ENCODE results near the gene SLC27A4.

Gene SLC27A4

DNA sequence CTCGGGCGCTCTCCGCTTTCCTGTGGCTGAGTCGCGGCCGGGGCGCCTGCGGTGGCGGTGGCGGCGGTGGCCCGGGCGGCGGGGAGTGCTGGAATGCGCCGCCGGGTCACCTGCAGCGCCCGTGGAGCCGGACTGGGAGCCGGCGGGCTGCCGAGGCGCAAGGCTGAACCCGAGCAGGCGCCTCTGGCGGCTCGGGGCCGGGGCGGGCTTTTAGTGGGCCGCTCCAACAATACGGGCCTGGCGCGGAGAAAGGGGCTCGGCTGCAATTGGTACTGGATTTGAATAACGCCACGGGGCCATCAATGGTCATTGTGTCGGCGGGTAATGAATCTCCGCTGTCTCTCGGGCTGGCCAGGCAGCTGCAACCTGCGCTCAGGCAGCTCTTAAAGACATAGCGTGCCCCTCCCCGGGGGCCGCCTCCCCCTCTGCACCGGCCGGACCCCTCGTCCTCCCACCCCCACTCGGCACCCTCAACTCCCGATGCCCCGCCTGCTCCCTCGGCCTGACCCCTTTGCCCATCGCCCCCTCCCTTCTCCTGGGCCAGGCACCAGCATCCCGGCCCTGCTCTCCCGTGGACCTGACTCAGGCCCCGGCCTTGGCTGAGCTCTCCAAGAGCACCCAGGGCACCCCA lies 52.9 kb downstream of the SLC27A4 start:
- DNase-seq: no peak

DNA sequence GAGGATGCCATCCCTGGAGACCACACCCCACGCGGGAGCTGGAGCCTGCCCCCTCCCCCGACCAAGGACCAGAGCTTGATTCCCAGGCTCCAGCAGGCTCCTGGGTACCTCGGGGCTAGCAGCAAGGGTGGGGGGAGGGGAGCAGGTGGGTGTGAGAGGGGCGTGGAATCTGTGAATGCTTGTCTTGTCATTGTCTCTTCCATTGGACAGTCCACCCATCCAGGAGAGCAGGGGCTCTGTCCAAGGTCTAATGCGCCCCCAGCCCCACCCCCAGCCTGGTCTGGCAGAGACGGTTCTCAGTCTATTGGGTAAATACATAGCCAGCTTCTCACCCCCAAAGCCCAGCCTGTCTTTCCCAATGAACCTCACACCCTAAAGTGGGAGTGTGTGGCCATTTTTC lies 53.6 kb downstream of the SLC27A4 start:
- no peak for DNase-seq

DNA sequence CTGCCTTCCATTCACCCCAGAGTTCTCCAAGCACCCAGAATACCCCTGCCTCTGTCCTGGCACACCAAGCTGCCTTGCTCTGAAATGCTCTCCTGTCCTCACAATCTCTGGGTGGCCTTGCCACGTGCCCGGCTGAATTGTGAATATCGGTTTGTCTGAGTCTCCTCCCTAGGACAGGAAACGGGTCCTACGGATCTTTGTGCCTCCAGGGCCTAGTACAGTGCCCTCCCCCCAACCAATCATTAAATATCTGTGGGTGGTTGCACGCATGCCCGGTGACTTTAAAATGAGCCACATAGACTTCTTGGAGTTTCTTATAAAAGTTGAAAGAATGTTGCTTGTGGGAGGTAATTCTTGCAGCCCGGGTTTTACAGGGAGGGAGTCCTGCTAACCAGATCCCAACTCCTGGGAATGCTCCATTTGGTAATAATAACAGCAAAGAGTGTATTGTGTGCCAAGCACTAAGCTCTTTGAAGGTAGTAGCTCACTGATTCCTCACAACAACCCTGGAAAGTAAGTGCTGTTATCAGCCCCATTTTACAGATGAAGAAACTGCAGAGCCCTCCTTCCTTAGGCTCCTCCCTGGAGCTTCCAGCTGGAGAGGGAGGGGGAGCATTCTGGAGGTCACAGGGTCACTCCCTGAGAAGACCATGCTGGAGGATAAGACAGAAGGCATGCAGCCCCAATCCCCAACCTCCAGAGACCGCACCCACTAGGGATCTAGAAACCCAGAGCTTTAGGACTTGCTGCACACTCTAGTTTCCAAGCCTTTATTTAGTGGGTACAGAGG lies 54.2 kb downstream of the SLC27A4 start:
- DNase-seq: no peak

DNA sequence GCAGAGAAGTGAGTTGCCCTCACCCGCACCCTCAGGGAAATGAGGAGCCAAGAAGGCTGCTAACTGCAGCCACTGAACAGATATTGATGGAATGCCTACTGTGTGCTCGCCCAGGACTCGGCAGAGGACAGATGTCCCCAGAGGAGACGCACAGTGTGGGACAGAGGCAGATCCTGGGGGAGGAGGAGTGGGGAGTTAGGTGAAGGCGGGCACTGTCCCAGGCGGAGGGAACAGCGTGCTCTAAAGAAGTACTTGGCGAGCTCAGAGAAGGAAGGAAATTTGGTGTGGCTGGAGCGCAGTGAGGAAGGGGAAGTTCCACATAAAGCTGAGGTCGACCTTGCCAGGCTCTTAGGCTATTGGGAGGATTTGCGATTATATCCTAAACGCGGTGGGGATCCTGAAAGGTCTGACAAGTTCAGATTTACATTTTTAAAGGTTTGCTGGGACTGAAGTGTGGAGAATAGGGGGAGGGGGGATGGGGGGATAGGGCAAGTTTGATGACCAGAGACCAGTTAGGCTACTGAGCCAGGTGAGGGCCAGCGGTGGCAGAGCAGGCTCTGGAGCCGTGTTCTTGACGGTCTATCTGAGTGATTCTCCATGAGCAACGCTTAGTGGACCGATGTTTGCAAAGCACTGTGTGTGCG lies 56.8 kb downstream of the SLC27A4 start:
- no peak for DNase-seq

DNA sequence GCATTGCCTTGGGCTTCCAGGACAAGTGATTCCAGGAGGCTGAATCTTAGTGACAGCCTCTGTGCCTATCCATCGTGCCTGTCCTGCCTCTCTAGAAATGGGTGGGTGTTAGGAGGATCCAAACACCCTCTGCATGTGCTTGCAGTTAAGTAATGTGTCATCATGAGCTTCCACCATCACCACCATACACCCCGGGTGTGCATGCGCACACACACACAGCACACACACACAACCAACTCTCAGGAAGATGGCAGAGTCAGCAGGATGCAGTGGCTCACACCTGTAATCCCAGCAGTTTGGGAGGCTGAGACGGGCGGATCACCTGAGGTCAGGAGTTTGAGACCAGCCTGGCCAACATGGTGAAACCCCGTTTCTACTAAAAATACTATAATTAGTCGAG lies 57.5 kb downstream of the SLC27A4 start:
- DNase-seq: no peak

DNA sequence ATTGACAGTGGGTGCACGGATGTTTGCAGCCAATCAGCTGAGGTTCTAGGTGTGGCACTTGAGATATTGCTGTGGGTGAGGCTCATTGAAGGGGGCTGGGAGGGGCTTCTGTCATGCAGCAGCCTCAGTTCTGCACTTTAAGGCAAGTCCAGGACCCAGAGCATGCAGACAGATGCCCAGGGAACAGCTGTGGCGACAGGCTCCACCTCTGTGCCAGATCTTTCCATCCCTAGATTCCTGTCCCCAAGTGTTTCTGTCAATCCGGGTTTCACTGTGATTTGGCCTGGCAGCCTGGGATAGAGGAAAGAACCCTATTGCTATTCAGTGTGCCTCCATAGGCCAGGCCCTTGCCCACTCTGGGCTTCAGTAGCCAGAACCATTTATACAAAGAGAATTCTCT lies 59.5 kb downstream of the SLC27A4 start:
- no peak for DNase-seq

DNA sequence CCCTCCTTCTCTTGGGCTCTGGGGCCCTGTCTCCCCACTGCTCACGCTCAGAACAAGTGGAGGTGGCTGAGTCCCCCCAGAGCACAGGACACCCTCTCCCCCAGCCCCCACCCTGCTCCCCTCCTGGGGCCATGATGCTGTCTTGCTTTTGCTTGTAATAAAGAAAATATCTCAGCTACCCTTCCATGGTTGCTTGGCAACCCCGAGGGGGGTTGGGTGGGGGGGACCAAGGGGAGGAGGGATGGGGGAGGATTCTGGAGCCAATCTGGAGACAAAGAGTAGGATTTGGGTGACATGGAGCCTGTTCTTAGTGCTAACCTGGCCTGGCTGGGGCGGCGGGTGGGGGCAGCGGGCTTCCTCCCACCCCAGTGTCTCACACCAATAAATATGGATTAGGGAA lies 64.2 kb downstream of the SLC27A4 start:
- DNase-seq: no peak

DNA sequence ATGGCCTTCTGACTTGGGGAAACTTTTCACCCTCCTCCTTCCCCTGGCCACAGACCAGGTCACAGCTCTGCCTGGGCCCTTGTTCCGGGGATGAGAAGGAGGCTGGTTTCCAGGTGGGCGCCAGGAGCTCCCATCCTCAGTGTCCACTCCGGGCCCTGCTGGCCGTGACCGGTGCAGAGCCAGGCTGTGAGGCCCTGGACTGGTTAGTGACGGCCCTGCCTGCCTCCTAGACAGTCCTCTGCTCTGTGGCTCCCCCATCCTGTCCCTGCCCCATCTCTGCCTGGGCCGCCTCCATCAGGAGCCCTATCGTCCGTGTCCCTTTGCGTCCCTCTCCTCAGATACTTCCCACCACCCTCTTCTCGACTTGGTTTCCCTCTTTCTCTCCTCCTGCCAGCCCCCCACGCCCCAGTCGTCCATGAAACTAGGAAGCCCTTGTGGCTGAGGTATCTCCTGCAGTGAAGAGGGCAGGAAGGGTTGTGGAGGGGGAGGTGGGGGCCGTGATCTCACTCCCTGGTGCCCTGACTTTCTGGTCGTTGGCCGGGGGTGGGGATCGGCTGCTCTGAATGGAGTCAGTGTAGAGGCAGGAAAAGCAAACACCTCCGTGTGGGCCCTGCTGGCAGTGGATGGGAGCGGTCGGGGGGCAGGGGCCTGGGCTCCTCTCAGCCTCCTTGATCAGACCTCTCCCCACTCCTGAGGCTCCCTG lies 64.9 kb downstream of the SLC27A4 start:
- DNase-seq: no peak

DNA sequence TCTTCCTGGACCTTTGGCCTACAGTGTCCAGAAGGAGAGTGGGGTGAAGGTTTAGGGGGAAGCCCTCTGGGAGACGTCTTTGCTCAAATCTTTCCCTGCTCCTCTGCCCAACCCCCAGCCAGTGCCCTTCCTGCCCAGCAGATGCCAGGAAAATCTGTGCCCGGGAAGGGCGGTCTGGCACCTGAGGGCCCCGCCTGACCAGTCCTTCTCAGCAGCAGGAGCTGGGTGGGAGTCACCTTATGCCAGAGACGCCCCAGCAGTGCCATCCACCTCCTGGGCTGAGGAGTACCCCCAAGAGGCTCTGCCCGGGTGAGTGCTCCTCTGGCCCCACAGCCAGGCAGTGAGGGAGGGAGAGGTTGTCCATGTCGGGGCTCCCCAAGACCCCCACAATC lies 65.4 kb downstream of the SLC27A4 start:
- no peak for DNase-seq

DNA sequence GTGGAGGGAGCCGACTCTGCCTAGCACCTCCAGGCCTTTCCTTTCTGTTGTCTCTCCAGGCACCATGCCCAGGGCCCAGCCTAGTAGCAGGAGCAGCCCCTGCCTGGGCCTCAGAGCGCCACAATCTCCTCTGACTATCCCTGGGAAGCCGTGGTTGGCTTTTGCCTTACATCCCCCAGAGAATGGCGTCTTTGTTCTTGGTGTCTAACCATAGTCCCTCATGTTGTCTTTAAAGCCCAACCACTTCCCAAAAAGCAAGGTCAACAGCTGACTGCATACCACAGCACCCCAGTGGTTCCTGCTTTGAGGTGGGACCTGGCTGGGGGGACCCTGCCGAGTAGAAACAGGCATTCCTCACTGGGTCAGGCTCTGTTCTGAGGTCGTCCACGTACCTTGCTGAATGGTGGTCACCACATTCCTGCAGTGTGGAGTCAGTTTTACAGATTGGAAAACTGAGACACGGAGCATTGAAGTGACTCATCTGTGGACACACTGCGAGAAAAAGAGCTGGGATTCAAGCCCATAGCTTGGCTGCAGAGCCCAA lies 66.6 kb downstream of the SLC27A4 start:
- DNase-seq: no peak

DNA sequence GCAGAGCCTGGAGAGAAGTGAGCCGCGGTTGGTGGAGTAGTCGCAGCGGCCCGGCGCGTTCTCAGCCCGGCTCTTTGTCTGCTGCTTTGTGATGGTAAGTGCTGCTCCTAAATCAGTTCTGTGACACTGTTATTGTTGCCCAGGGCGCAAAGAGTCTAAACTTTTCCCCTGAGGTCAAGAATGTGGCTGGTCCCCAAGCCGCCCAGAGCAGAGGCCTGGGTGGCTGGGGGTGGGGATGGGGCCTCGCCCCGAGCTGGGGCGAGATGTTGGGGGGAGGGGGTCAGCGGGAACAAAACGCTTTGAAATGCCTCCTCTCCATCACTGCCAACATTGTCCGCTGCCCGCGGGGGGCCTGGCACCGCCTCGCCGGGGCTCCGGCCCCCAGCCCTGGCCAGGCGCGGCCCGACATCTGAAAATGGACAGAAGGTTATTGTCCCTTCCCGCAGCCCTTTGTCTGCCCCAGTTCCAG lies 68.7 kb downstream of the SLC27A4 start:
- no peak for DNase-seq

DNA sequence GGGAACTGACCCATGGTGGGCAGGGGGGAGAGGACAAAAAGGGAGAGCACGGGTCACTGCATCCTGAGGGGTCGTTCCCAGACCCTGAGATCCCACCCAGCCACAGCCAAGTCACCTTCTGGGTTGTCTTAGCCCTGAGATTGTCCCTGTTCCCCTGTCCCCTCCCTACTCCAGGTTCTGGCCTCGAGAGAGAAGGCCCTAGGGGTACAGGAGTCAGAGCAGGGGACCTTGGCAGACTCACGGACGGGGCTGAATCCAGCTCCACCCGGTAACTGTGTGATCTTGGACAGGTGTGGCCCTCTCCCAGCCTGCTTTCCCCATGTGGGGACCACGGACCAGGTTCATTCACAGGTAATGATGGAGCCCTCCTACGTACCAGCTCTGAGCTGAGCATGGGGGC lies 69.1 kb downstream of the SLC27A4 start:
- DNase-seq: no peak

DNA sequence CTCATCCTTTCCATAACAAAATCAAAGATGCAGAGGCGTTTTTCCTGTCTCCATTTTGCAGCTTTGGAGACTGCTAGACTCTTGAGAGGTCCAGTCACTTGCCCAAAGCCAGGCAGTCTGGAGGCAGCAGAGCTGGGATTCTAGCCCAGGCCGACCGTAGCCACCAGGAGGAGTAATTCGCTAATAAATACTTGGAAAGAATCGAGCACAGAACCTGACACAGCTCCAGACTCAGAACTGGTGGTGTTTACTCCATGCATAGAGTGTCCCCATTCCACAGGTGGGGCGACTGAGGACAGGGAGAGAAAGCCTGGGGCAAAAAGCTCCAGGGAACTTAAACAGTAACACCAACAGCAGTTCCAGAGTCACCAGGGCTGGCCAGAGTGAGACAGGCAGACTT lies 69.7 kb downstream of the SLC27A4 start:
- no peak for DNase-seq
